WERI-Rb-1 (cell line): ENCODE results near the gene SIGLEC1.

Experiments
- DNase-seq: peaks from one replicate; pipeline ENCODE4 v3.0.0-alpha.2; 2020
- H3K27ac ChIP-seq: fragments of 250-450 bp; sonication (Bioruptor Pico); 2 replicates; pipeline ENCODE4 v1.5.1; 2020; ENCODE audit warnings: mild to moderate bottlenecking, moderate library complexity
- H3K27me3 ChIP-seq: fragments of 250-450 bp; sonication (Bioruptor Pico); 2 replicates; pipeline ENCODE4 v1.5.1; 2021; ENCODE audit warnings: mild to moderate bottlenecking, low read depth, moderate library complexity; ENCODE audit not compliant: insufficient read depth, severe bottlenecking
- H3K36me3 ChIP-seq: fragments of 250-450 bp; sonication (Bioruptor Pico); 2 replicates; pipeline ENCODE4 v1.5.1; 2020; ENCODE audit warnings: mild to moderate bottlenecking, moderate library complexity
- H3K4me3 ChIP-seq: 2 replicates; pipeline ENCODE4 v1.5.1; 2011; ENCODE audit warnings: low read depth, mild to moderate bottlenecking, control low read depth, low read length
- H3K9me3 ChIP-seq: fragments of 250-450 bp; sonication (Bioruptor Pico); 2 replicates; pipeline ENCODE4 v1.5.1; 2021; ENCODE audit warnings: mild to moderate bottlenecking, moderate library complexity; ENCODE audit not compliant: severe bottlenecking
- TF ChIP-seq, protein P1 (sequence below): IDR thresholded peaks from 2 replicates; pipeline ENCODE4 v1.5.1; 2011; ENCODE audit warnings: low read depth, mild to moderate bottlenecking, control low read depth, inconsistent platforms, low read length

SIGLEC1 gene

GRCh38 chr20:3710011-3710466 is 2.4 kb downstream of the SIGLEC1 start:
- H3K4me3 ChIP-seq, result no peak overlapping the region
- no peaks in the 10 kb centered on the region for H3K27me3 ChIP-seq
- H3K9me3 ChIP-seq, result no peaks in the 10 kb centered on the region
- H3K36me3 ChIP-seq, result no peaks in the 10 kb centered on the region
- TF ChIP-seq, protein P1, sequence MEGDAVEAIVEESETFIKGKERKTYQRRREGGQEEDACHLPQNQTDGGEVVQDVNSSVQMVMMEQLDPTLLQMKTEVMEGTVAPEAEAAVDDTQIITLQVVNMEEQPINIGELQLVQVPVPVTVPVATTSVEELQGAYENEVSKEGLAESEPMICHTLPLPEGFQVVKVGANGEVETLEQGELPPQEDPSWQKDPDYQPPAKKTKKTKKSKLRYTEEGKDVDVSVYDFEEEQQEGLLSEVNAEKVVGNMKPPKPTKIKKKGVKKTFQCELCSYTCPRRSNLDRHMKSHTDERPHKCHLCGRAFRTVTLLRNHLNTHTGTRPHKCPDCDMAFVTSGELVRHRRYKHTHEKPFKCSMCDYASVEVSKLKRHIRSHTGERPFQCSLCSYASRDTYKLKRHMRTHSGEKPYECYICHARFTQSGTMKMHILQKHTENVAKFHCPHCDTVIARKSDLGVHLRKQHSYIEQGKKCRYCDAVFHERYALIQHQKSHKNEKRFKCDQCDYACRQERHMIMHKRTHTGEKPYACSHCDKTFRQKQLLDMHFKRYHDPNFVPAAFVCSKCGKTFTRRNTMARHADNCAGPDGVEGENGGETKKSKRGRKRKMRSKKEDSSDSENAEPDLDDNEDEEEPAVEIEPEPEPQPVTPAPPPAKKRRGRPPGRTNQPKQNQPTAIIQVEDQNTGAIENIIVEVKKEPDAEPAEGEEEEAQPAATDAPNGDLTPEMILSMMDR, result peak; percentile 49
- no peak overlapping the region for H3K27ac ChIP-seq
- peak; percentile 43 for DNase-seq

- no peak overlapping the region for H3K27ac ChIP-seq
- no peaks in the 10 kb centered on the region for H3K9me3 ChIP-seq
- no peaks in the 10 kb centered on the region for H3K27me3 ChIP-seq
- TF ChIP-seq, protein P1, result no peak
- DNase-seq, result no peak
- H3K4me3 ChIP-seq, result no peak overlapping the region
- H3K36me3 ChIP-seq, result no peaks in the 10 kb centered on the region
Observed at GRCh38 chr20:3707508-3707899, 4.9 kb downstream of the SIGLEC1 start.

DNA sequence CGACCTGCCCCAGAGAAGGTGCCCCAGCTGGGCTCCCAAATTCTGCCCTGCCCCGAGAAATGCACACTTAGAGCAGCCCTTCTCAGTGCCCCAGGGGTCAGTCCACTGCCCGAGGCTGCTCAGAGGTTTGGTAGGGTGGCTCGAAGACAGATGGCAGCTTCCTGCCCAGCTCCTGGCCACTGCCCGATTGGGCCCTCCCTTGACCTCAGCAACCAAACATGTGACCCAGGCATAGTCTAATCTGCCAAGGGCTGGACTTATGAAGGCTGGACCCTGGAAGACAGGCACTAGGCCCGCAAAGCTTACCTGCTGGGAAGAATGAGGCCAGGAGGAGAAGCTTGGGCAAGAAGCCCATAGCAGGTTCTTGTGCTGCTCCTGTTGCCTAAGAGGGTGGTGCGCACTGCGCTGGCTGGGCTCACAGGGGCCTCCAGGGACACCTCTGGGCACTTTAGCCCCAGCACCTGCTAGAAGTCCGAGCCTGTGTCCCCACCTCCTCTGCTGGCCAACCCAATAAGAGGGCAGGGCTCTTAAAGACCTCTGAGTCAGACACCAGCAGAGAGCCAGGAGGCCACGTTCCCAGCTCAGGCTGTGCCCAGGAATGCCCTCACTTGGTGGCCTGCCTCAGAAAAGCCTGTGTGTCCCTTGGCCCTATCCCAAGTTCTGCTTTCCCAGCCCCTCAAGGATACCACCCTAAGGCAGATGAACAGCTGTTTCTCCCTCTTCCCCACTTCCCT is 5.5 kb downstream of the SIGLEC1 start:
- H3K4me3 ChIP-seq, result no peak overlapping the region
- H3K27me3 ChIP-seq, result no peaks in the 10 kb centered on the region
- DNase-seq, result no peak
- H3K36me3 ChIP-seq, result no peaks in the 10 kb centered on the region
- H3K27ac ChIP-seq, result no peak overlapping the region
- H3K9me3 ChIP-seq, result no peaks in the 10 kb centered on the region
- TF ChIP-seq, protein P1, result no peak

GRCh38 chr20:3705970-3706739 is 6.2 kb downstream of the SIGLEC1 start:
- TF ChIP-seq, protein P1, result no peak
- DNase-seq, result no peak
- H3K27ac ChIP-seq, result no peak overlapping the region
- no peaks in the 10 kb centered on the region for H3K9me3 ChIP-seq
- no peak overlapping the region for H3K4me3 ChIP-seq
- H3K27me3 ChIP-seq, result no peaks in the 10 kb centered on the region
- no peaks in the 10 kb centered on the region for H3K36me3 ChIP-seq

DNA sequence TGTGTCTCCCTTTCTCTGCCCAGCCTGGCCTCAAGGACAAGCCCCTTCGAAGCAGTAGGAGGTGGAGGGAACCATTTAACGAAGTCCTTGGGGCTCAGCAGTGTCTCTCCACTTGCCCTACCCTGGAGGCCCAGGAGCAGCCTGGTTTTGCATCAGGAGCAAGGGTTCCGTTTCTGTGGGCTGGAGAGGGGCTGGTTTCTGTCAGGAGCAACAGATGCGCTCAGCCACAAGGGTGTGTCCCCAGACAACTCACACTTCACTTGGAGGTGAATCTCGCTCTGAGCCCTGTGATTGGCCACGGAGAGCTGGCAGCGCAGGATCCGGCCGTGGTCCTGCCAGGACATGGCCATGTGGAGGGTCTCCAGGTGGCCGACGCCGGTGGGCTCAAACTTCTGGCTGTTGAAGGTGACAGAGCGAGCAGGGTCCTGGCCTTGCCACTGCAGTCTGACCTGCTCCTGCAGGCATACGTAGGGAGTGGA is 6.9 kb downstream of the SIGLEC1 start:
- no peaks in the 10 kb centered on the region for H3K36me3 ChIP-seq
- TF ChIP-seq, protein P1, result no peak
- H3K4me3 ChIP-seq, result no peak overlapping the region
- no peaks in the 10 kb centered on the region for H3K9me3 ChIP-seq
- DNase-seq, result no peak
- H3K27me3 ChIP-seq, result no peaks in the 10 kb centered on the region
- no peak overlapping the region for H3K27ac ChIP-seq
